Gastroesophageal sphincter (tissue), 4 donors: Measurements from ENCODE around the gene PPP6R3. TPM values are rescaled to one million over a fixed set of nuclear protein-coding genes. Genes with fewer than 3 reads are reported as not detected.

Experiments used
- ATAC-seq: fragments of 150-250 bp; one replicate; pipeline ENCODE4 v1.9.1; 2016; ENCODE audit warnings: mild to moderate bottlenecking, moderate library complexity
- H3K27ac ChIP-seq, 4 donors: fragments of 200-600 bp; sonication (generic) in 3 of 4; 1 replicate in 3 of 4; 2 replicates in 1 of 4; pipeline ENCODE4 v1.5.1; 2016 to 2019
- H3K27me3 ChIP-seq: fragments of 200-600 bp; sonication (generic); one replicate; pipeline ENCODE4 v1.5.1; 2019
- H3K36me3 ChIP-seq, 2 donors: fragments of 200-600 bp; sonication (generic); one replicate each; pipeline ENCODE4 v1.5.1; 2019; ENCODE audit warnings: control low read depth in 1 of 2
- H3K4me1 ChIP-seq, 3 donors: fragments of 200-600 bp; sonication (generic); 1 replicate in 2 of 3; 2 replicates in 1 of 3; pipeline ENCODE4 v1.5.1; 2016 to 2019; ENCODE audit warnings: control low read depth in 2 of 3
- H3K4me3 ChIP-seq, 2 donors: fragments of 200-600 bp; sonication (generic); one replicate each; pipeline ENCODE4 v1.5.1; 2019; ENCODE audit warnings: mild to moderate bottlenecking in 1 of 2, moderate library complexity in 1 of 2
- H3K9me3 ChIP-seq, 3 donors: fragments of 200-600 bp; sonication (generic); one replicate each; pipeline ENCODE4 v1.5.1; 2017 to 2019; ENCODE audit warnings: control low read depth in 2 of 3
- CTCF ChIP-seq, 4 experiments: fragments of 200-600 bp in 2 of 4; fragments of 450-650 bp in 2 of 4; sonication (generic) in 1 of 4; IDR thresholded peaks; one replicate each; pipeline ENCODE4 v1.5.1; 2017 to 2019; ENCODE audit warnings: antibody characterized with exemption in 4 of 4, mild to moderate bottlenecking in 2 of 4, moderate library complexity in 2 of 4
- EP300 ChIP-seq: sonication (generic); formaldehyde crosslinking; IDR thresholded peaks from one replicate; pipeline ENCODE4 v1.6.1; 2017; ENCODE audit warnings: antibody characterized with exemption, mild to moderate bottlenecking
- POLR2A ChIP-seq, 2 donors: fragments of 450-650 bp; IDR thresholded peaks; one replicate each; pipeline ENCODE4 v1.6.1; 2017; ENCODE audit warnings: antibody characterized with exemption in 2 of 2, mild to moderate bottlenecking in 2 of 2, moderate library complexity in 1 of 2
- POLR2AphosphoS5 ChIP-seq: sonication (generic); formaldehyde crosslinking; IDR thresholded peaks from one replicate; pipeline ENCODE4 v1.6.1; 2017; ENCODE audit warnings: antibody characterized with exemption
- WGBS, 2 donors: methylation state at CpG; one replicate each; pipeline ENCODE4 v1.1.5; 2018; ENCODE audit warnings: low coverage in 1 of 2; 5-methylcytosine and 5-hydroxymethylcytosine counted together
- total RNA-seq, 4 donors: library from RNA; depleted of rRNA; stranded (reverse); fragments of >200 nt; gene quantifications; one replicate each; pipeline ENCODE4 v1.1.0, GENCODE V29; 2016

PPP6R3 gene
- total RNA-seq, 4 donors from 2014 or later, result 128 to 164 (median 144) TPM

DNA sequence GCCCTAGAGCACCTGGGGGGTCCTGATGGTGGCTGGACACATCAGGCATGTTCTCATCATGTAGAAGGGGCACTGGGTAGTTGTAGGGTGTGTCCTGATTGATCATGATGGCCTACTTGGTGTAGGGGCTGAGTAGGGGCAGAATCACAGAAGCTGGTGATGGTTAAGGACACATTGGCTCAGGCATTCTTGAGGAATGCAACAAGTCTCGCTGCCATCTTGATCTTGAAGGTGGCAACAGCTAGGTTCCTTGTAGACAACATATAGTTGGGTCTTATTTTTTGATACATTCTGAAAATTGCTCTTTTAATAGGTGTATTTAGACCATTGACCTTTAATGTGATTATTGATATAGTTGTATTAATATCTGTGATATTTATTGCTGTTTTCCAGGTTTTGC is 28.1 kb downstream of the PPP6R3 start:
- 100% methylated on average over 1 of the region's 1 CpG for WGBS, 2 donors
- TF ChIP-seq POLR2AphosphoS5, result no peak
- no peak for TF ChIP-seq EP300
- no peak for TF ChIP-seq CTCF (IDR thresholded peaks at IDR 0.05)
- no peak for TF ChIP-seq POLR2A (IDR thresholded peaks at IDR 0.05)
- Histone ChIP-seq H3K4me1 (peaks cover 0 to 49% (median 3%) of the 10 kb centered on the region in 3 donors), H3K27ac (no peak overlapping the region), H3K4me3 (no peak overlapping the region), H3K36me3 (no peaks in the 10 kb centered on the region), H3K9me3 (peaks cover 0 to 4% (median 0%) of the 10 kb centered on the region in 3 donors), H3K27me3 (no peaks in the 10 kb centered on the region)
- no peak for ATAC-seq

DNA sequence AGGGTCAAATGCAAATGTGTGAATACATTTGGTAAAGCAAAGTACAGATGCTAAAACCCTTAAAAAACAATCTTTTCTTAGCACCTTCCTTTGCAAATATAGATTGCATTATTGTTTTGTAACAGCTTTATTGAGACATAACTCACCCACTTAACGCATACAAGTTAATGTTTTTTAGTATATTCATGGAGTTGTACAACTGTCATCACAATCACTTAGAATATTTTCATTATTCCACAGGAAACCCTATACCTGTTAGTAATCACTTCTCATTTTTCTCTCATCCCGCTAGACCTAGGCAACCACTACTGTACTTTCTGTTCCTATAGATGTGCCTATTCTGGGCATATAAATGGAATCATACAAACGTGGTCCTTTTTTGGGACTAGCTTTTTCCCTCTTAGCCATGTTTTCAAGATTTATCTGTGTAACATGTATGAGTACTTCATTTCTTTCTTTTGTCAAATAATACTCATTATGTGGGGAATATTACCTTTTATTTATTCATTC is 34.7 kb downstream of the PPP6R3 start:
- WGBS, 2 donors, result 61 to 73% methylated on average over 3 of the region's 3 CpGs
- no peak for ATAC-seq
- no peak for TF ChIP-seq EP300
- no peak for TF ChIP-seq POLR2A (IDR thresholded peaks at IDR 0.05)
- no peak for TF ChIP-seq CTCF (IDR thresholded peaks at IDR 0.05)
- TF ChIP-seq POLR2AphosphoS5, result no peak
- Histone ChIP-seq H3K36me3 (no peaks in the 10 kb centered on the region), H3K27me3 (no peaks in the 10 kb centered on the region), H3K4me3 (no peak overlapping the region), H3K9me3 (no peaks in the 10 kb centered on the region), H3K4me1 (peaks cover 17 to 75% (median 21%) of the 10 kb centered on the region in 3 donors), H3K27ac (no peak overlapping the region)

DNA sequence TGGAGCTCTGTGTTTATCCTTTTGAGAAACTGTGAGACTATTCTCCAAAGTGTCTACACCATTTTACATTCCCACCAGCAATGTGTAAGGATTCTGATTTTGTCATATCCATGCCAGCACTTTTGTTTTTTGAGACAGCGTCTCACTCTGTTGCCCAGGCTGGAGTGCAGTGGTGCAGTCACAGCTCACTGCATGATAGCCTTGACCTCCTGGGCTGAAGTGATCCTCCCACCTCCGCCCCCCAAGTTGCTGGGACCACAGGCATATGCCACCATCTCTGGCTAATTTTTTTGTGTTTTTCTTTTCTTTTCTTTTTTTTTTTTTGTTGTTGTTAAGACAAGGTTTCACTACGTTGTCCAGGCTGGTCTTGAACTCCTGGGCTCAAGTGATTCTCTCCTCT is 35.3 kb downstream of the PPP6R3 start:
- H3K27me3 ChIP-seq, result no peaks in the 10 kb centered on the region
- no peaks in the 10 kb centered on the region for H3K36me3 ChIP-seq
- 83% methylated on average over 3 of the region's 3 CpGs; no CpG with 5 or more reads in 1 of the 2 donors for WGBS, 2 donors
- H3K4me1 ChIP-seq, result peaks cover 19 to 75% (median 19%) of the 10 kb centered on the region in 3 donors
- H3K27ac ChIP-seq, result no peak overlapping the region
- no peak for ATAC-seq
- H3K4me3 ChIP-seq, result no peak overlapping the region
- H3K9me3 ChIP-seq, result no peaks in the 10 kb centered on the region
- no peak for TF ChIP-seq POLR2A (IDR thresholded peaks at IDR 0.05)
- no peak for TF ChIP-seq CTCF (IDR thresholded peaks at IDR 0.05)
- no peak for TF ChIP-seq POLR2AphosphoS5
- TF ChIP-seq EP300, result no peak

GRCh38 chr11:68497761-68498160 is 37.2 kb downstream of the PPP6R3 start:
- Histone ChIP-seq H3K36me3 (no peaks in the 10 kb centered on the region), H3K4me3 (no peak overlapping the region), H3K4me1 (peaks cover 19 to 75% (median 20%) of the 10 kb centered on the region in 3 donors), H3K27me3 (no peaks in the 10 kb centered on the region), H3K27ac (no peak overlapping the region), H3K9me3 (no peaks in the 10 kb centered on the region)
- WGBS, 2 donors, result 44% methylated on average over 2 of the region's 2 CpGs; no CpG with 5 or more reads in 1 of the 2 donors
- no peak for TF ChIP-seq POLR2AphosphoS5
- TF ChIP-seq CTCF (IDR thresholded peaks at IDR 0.05), result no peak
- TF ChIP-seq EP300, result no peak
- ATAC-seq, result no peak

GRCh38 chr11:68498321-68498720 is 37.8 kb downstream of the PPP6R3 start:
- Histone ChIP-seq H3K9me3 (no peaks in the 10 kb centered on the region), H3K27ac (no peak overlapping the region), H3K27me3 (no peaks in the 10 kb centered on the region), H3K36me3 (no peaks in the 10 kb centered on the region), H3K4me1 (peaks cover 24 to 78% (median 25%) of the 10 kb centered on the region in 3 donors), H3K4me3 (no peak overlapping the region)
- TF ChIP-seq CTCF (IDR thresholded peaks at IDR 0.05) (no peak), POLR2A (IDR thresholded peaks at IDR 0.05) (no peak), EP300 (no peak), POLR2AphosphoS5 (no peak)
- ATAC-seq, result no peak
- 4 to 16% methylated on average over 2 of the region's 2 CpGs for WGBS, 2 donors
